Adipose tissue (tissue), 3 donors: ENCODE data around the gene CPAMD8. TPM values are rescaled to one million over a fixed set of nuclear protein-coding genes. Genes with fewer than 3 reads are reported as not detected.
A peak's percentile ranks its signal among the peaks of the same experiment; 100 is the strongest.

Experiments
- H3K27ac ChIP-seq: one replicate; pipeline ENCODE4 v1.5.1; 2013; ENCODE audit warnings: low read depth, low read length
- WGBS, 3 donors: extraction: QIAGEN DNeasy Blood & Tissue Kit; methylation state at CpG; one replicate each; pipeline ENCODE4 v1.1.7; 2013; 5-methylcytosine and 5-hydroxymethylcytosine counted together
- polyA plus RNA-seq, 3 donors: library from polyadenylated mRNA; stranded (reverse); fragments of 200-250 nt; gene quantifications; one replicate each; pipeline ENCODE4 v1.2.3, GENCODE V29; 2013
- donor health status: healthy with polysubstance abuse.
- donor health status: Bipolar disorder and iron deficiency.
- donor health status: healthy.

Gene CPAMD8
- polyA plus RNA-seq, 3 donors = 1.5 to 56.2 (median 9.6) TPM

GRCh38 chr19:16908759-16909158 is 117.9 kb downstream of the CPAMD8 start:
- 72 to 85% (median 77%) methylated on average over 12 of the region's 12 CpGs for WGBS, 3 donors
- no peak overlapping the region for H3K27ac ChIP-seq

DNA sequence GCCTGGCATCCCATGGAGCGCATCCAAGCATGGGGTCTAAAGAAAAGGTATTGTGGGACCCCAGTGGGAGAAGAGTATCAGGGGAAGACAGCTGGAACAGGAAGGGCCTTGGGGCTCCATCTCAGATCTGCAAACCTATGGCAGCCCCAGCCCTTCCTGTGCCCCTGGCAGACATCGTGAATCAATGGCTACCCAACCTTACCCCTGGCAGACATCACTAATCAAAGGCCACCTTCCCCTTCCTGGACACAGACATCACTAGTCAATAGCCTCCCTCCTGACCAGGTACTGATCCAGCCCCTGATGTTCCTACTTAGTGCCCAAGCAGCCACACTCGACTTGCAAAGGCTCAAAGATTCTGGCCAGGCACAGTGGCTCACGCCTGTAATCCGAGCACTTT is 122.0 kb downstream of the CPAMD8 start:
- WGBS, 3 donors = 37 to 84% (median 65%) methylated on average over 5 of the region's 5 CpGs
- H3K27ac ChIP-seq = no peak overlapping the region

DNA sequence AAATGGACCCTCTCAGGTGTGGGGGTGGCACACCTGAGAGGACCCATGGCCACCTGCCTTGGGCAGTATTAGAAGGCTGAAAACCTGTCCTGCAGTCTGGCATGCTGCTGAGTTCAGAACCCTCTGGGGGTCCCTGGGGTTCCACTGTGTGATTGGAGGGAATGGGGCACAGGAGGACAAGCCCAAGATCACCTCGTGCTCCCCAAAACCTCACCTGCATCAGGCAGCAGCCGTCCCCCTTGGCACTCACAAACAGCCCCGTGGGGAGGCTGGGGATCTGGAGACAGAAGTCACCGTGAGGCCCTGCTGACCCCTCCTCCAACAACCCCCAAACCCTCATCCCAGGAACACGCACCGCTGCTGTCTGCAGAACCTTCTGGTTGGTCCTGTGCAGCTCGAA is 123.3 kb downstream of the CPAMD8 start:
- 86 to 90% (median 88%) methylated on average over 7 of the region's 7 CpGs for WGBS, 3 donors
- H3K27ac ChIP-seq = no peak overlapping the region

- 91 to 94% (median 94%) methylated on average over 12 of the region's 12 CpGs for WGBS, 3 donors
- no peak overlapping the region for H3K27ac ChIP-seq
Measured at GRCh38 chr19:16902545-16902944, 124.1 kb downstream of the CPAMD8 start.

GRCh38 chr19:16901491-16902175 is 125.0 kb downstream of the CPAMD8 start:
- H3K27ac ChIP-seq = no peak overlapping the region
- 79 to 88% (median 88%) methylated on average over 19 of the region's 19 CpGs for WGBS, 3 donors

GRCh38 chr19:16899566-16900075 is 127.0 kb downstream of the CPAMD8 start:
- 28 to 32% (median 29%) methylated on average over 7 of the region's 7 CpGs for WGBS, 3 donors
- H3K27ac ChIP-seq = no peak overlapping the region

- no peak overlapping the region for H3K27ac ChIP-seq
Measured at GRCh38 chr19:16898361-16899015, 128.1 kb downstream of the CPAMD8 start.

GRCh38 chr19:16897856-16898161 is 128.8 kb downstream of the CPAMD8 start:
- peak overlapping the region; percentile 35 for H3K27ac ChIP-seq
- 9 to 20% (median 20%) methylated on average over 29 to 30 of the region's 30 CpGs for WGBS, 3 donors

More at GRCh38 chr19:16898361-16899015, 128.1 kb downstream of the CPAMD8 start:
- WGBS, 3 donors = 90 to 94% (median 92%) methylated on average over 12 of the region's 12 CpGs

- 1 to 4% (median 3%) methylated on average over 51 to 68 of the region's 68 CpGs for WGBS, 3 donors
- H3K27ac ChIP-seq = peak overlapping the region; percentile 35
Measured at GRCh38 chr19:16897029-16897855, 129.4 kb downstream of the CPAMD8 start.

DNA sequence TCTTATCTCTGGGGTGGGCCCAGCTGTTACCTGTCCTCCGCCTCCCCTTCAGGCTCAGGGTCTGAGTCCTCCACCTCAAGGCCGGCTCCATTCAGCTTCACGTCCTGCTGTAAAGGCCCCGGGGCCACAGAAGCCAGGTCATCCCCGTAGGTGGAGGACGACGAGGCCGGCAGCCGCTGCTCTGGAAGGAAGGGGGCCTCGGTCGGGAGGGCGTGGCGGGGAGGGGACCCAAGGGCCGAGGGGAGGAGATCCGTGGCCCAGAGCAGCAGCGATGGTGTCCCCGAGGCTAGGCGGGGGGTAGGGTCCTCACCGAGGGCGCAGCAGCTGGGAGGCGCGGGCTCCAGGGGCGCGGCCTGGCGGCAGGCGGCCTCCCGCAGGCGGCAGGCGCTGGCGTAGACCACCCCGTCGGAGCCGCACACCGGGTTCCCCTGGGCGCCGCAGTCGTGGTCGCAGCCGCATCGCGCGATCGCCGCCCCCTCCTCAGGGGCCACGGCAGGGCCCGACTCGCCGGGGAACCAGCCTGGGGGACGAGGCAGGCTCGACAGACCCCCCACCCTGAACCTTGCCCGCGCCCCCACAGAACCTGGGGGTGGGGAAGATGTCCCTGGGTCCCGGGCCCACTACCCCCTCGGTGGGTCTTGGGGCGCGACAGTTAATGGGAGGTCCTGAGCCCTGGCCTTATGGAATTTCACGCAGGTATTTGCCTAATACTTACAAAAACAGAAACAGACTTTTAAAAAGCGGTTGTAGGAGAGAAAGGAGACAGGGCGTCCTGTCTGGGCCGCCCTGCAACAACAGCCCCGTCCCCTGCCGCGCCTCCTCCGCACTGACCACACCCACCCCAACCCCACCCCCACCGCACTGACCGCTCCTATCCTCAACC is 130.2 kb downstream of the CPAMD8 start:
- WGBS, 3 donors = 2 to 5% (median 3%) methylated on average over 55 to 66 of the region's 66 CpGs
- H3K27ac ChIP-seq = no peak overlapping the region

DNA sequence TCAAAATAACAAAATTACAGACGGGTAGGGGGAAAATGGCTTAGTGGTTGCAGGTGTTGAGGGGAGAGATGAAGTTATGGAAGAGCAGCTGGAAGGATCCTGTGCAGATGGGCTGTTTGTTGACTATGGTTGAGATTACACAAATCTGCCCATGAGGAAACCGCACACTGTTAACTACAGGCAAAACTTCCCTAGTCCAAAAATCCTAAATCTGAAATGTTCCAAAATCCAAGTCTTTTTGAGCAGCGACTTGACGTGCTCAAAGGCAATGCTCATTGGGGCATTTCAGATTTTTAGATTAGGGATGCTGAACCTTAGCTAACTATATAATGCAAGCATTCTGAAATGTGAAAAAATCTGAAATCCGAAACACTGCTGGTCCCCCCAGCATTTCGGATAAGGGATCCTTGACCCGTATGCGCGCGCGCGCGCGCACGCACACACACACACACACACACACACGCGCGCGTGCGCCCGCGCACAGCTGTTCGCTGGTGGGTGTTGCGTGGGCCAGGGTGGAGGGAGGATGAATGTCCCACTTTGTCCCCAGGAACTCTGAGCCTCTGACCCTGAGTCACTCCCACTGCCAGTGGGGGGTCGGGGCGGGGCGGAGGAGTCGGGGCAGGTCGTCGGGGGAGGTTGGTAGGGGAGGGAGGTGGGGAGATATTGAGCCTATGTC is 131.0 kb downstream of the CPAMD8 start:
- 37 to 69% (median 64%) methylated on average over 30 of the region's 30 CpGs for WGBS, 3 donors
- no peak overlapping the region for H3K27ac ChIP-seq

- 68 to 80% (median 69%) methylated on average over 7 of the region's 7 CpGs for WGBS, 3 donors
Measured at GRCh38 chr19:16894080-16894479, 132.5 kb downstream of the CPAMD8 start.

GRCh38 chr19:16893686-16893989 is 133.0 kb downstream of the CPAMD8 start:
- H3K27ac ChIP-seq = no peak overlapping the region
- 31 to 69% (median 34%) methylated on average over 14 of the region's 14 CpGs for WGBS, 3 donors

More at GRCh38 chr19:16894080-16894479, 132.5 kb downstream of the CPAMD8 start:
- H3K27ac ChIP-seq = no peak overlapping the region

- H3K27ac ChIP-seq = no peak overlapping the region
- WGBS, 3 donors = 68 to 83% (median 69%) methylated on average over 19 of the region's 19 CpGs
Measured at GRCh38 chr19:16892868-16893685, 133.5 kb downstream of the CPAMD8 start.

DNA sequence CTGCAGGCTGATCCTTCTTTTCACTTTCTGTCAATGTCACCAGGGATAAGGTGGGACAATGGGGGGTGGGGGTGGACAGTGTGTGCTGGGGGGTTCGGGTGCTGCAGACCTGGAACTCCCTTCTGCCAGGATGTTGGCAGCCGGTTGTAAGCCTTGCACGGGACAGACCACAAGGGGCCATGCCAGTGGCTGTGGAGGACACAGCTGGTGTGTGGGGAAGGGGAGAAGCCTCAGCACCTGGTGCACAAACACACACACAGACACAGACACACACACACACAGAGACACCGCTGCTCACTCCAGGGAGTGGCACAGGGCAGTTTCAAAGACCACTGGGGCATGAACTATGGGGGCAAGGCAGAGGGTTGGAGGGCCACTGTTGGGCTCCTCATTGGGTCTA is 134.2 kb downstream of the CPAMD8 start:
- WGBS, 3 donors = 40 to 61% (median 54%) methylated on average over 4 of the region's 4 CpGs
- no peak overlapping the region for H3K27ac ChIP-seq

DNA sequence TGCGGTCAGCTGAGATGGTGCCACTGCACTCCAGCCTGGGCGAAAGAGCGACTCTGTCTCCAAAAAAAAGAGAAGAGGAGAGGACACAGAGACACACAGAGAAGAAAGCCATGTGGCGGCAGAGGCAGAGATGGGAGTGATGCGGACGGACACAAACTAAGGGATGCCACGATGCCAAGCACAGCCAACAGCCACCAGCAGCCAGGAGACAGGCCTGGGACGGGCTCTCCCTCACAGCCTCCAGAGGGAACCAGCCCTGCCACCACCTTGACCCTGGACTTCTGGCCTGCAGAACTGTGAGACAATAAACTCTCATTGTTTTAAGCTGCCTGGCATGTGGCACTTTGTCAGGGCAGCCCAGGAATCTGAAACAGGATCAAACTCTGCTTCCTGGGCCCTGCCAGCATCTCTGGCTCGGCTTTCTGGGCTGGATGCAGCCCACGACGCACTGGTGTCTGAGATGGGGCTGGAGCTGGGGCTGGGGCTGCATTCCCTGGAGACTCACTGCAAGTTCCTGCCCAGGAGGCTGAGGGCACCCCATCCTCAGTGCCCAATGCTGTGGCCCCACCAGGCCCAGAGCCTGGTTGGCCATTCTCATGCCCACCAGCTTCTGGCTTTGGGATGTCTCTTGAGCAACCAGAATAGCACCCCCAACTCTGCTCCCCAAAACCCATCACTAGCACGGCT is 134.8 kb downstream of the CPAMD8 start:
- WGBS, 3 donors = 89 to 92% (median 92%) methylated on average over 12 of the region's 12 CpGs

More for the DNA sequence above, 134.8 kb downstream of the CPAMD8 start:
- no peak overlapping the region for H3K27ac ChIP-seq
